ENCODE results near the gene ANKMY1.

Gene ANKMY1

DNA sequence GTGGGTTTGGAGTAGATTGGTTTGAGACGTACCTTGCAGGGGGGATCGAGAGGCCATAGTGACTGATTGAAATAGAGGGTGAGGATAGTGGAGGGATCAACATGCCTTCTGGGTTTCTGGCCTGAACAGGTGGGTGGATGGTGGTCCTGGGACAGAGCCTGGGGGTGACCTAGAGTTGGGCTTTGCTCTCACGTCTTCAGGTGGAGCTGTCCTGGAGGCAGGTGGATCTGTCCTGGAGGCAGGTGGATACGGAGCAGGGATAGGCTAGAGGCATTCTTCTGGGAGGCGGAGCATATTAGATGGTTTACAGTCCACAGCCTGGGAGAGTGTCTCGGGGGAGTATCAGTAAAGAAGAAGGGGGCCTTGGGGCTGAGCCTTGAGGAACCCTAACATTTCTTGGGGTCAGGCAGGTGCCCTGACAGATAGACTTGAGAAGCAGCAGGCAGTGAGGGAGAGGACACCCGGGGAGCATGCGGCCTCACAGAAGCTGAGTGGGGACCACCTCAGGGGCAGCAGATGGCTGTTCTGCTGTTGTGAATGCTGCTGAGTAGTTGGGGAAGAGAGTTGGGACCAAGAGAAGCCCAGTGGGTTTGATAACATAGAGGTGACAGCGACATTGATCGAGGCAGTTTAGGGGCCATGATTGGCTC, 30.3 kb upstream of the ANKMY1 start:
- Histone ChIP-seq H3K9ac (ENCODE audit: low read depth, low read length, poor library complexity, severe bottlenecking) (peak overlapping the region; percentile 86), H3K4me1 (ENCODE audit: insufficient read depth, low read length, poor library complexity, severe bottlenecking) (peaks cover 39% of the 10 kb centered on the region), H3K79me2 (ENCODE audit: insufficient read depth, low read length) (peaks cover 80% of the 10 kb centered on the region), H3F3A (ENCODE audit: low read depth) (no peaks in the 10 kb centered on the region), H2AFZ (ENCODE audit: low read length) (no peak overlapping the region), H3K4me3 (ENCODE audit: low read length, poor library complexity, severe bottlenecking) (peak overlapping the region; percentile 99), H3K36me3 (ENCODE audit: insufficient read depth, low read length) (peaks cover 3% of the 10 kb centered on the region; the same call in 1 of the 2 replicates), H3K27me3 (ENCODE audit: insufficient read depth, low read length, poor library complexity, severe bottlenecking) (no peaks in the 10 kb centered on the region), H3K9me2 (replicated peaks; ENCODE audit: low read depth, low read length) (no peaks in the 10 kb centered on the region), H4K20me1 (ENCODE audit: insufficient read depth, low read length, poor library complexity, severe bottlenecking) (peaks cover 50% of the 10 kb centered on the region), H3K9me3 (ENCODE audit: insufficient read depth, low read depth, low read length) (no peaks in the 10 kb centered on the region), H3K4me2 (ENCODE audit: low read depth, low read length, poor library complexity, severe bottlenecking) (peak overlapping the region; percentile 97)
- TF ChIP-seq EZH2phosphoT487 (IDR thresholded peaks at IDR 0.05; ENCODE audit: borderline replicate concordance) (no peak), CTCF (conservative IDR thresholded peaks at IDR 0.05; ENCODE audit: low read length) (no peak)

GRCh38 chr2:240586919-240587800, 29.4 kb upstream of the ANKMY1 start:
- H3K4me3 ChIP-seq (ENCODE audit: low read length, poor library complexity, severe bottlenecking) = peak overlapping the region; percentile 99
- H2AFZ ChIP-seq (ENCODE audit: low read length) = peak overlapping the region; percentile 35; the same call in 1 of the 2 replicates
- H3K9ac ChIP-seq (ENCODE audit: low read depth, low read length, poor library complexity, severe bottlenecking) = peak overlapping the region; percentile 86
- TF ChIP-seq CTCF (conservative IDR thresholded peaks at IDR 0.05; ENCODE audit: low read length) = no peak
- no peak for TF ChIP-seq EZH2phosphoT487 (IDR thresholded peaks at IDR 0.05; ENCODE audit: borderline replicate concordance)
- H3K36me3 ChIP-seq (ENCODE audit: insufficient read depth, low read length) = peaks cover 3% of the 10 kb centered on the region; the same call in 1 of the 2 replicates
- H3K9me2 ChIP-seq (replicated peaks; ENCODE audit: low read depth, low read length) = no peaks in the 10 kb centered on the region
- H3K4me2 ChIP-seq (ENCODE audit: low read depth, low read length, poor library complexity, severe bottlenecking) = peak overlapping the region; percentile 97
- H3F3A ChIP-seq (ENCODE audit: low read depth) = no peaks in the 10 kb centered on the region
- no peaks in the 10 kb centered on the region for H3K9me3 ChIP-seq (ENCODE audit: insufficient read depth, low read depth, low read length)
- peaks cover 46% of the 10 kb centered on the region for H3K4me1 ChIP-seq (ENCODE audit: insufficient read depth, low read length, poor library complexity, severe bottlenecking)
- H3K79me2 ChIP-seq (ENCODE audit: insufficient read depth, low read length) = peaks cover 85% of the 10 kb centered on the region
- H4K20me1 ChIP-seq (ENCODE audit: insufficient read depth, low read length, poor library complexity, severe bottlenecking) = peaks cover 45% of the 10 kb centered on the region
- no peaks in the 10 kb centered on the region for H3K27me3 ChIP-seq (ENCODE audit: insufficient read depth, low read length, poor library complexity, severe bottlenecking)

DNA sequence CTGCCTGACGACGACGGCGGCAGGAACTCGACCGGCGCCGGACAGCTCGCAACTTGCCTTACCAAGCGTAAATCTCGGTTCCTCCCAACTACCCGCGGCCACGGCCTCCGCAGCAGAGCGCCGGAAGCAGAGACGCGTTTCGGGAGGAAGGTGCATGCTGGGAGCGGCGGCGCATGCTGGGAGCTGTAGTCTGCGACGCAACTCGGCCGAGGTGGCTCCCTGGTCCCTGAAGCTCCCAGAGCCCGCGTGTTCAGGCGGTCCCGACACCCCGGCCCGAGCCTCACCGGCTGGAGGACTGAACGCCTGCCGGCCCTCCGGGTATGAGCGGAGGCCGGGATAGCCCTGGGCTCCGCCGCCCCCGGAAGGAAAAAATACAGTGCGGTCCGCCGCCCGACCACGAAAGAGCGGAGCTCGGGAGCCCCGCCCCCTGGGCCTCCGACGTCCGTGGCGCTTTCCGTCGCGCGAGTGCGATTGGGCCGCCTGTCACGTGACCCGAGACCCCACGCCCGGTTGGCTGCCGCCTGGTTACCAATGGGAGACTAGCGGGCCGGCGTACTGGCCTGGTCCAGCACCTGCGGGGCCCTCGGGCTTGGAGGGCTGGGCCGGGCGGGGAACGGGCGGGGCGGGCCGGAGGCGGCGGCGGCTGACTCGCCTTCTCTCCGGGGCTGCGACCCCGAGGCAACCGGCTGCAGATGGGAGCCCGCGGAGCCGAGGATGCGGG, 28.6 kb upstream of the ANKMY1 start, which contains the start of gene CAPN10:
CAPN10 (plus strand) TSS at position 537 of the 721 bp plus-strand sequence; CDS start at position 715, 178 bp downstream.
- TF ChIP-seq EZH2phosphoT487 (IDR thresholded peaks at IDR 0.05; ENCODE audit: borderline replicate concordance) = no peak
- no peak for TF ChIP-seq CTCF (conservative IDR thresholded peaks at IDR 0.05; ENCODE audit: low read length)
- Histone ChIP-seq H3K9me2 (replicated peaks; ENCODE audit: low read depth, low read length) (no peaks in the 10 kb centered on the region), H2AFZ (ENCODE audit: low read length) (peak within 1 kb of the TSS; percentile 97), H3K27me3 (ENCODE audit: insufficient read depth, low read length, poor library complexity, severe bottlenecking) (no peaks in the 10 kb centered on the region), H3K9ac (ENCODE audit: low read depth, low read length, poor library complexity, severe bottlenecking) (peak within 1 kb of the TSS; percentile 86), H3K4me3 (ENCODE audit: low read length, poor library complexity, severe bottlenecking) (peak within 1 kb of the TSS; percentile 99), H3K36me3 (ENCODE audit: insufficient read depth, low read length) (peaks cover 3% of the 10 kb centered on the region; the same call in 1 of the 2 replicates), H3K79me2 (ENCODE audit: insufficient read depth, low read length) (peaks cover 77% of the 10 kb centered on the region), H3K4me2 (ENCODE audit: low read depth, low read length, poor library complexity, severe bottlenecking) (peak within 1 kb of the TSS; percentile 98), H4K20me1 (ENCODE audit: insufficient read depth, low read length, poor library complexity, severe bottlenecking) (peaks cover 45% of the 10 kb centered on the region), H3K9me3 (ENCODE audit: insufficient read depth, low read depth, low read length) (no peaks in the 10 kb centered on the region), H3K4me1 (ENCODE audit: insufficient read depth, low read length, poor library complexity, severe bottlenecking) (peaks cover 46% of the 10 kb centered on the region), H3F3A (ENCODE audit: low read depth) (no peaks in the 10 kb centered on the region)
